GM12865 (cell line): ENCODE data around the gene TMOD1.

Experiments
- DNase-seq: peaks from one replicate; pipeline ENCODE4 v3.0.0; 2010; ENCODE audit warnings: low read depth
- H3K4me3 ChIP-seq: 2 replicates; pipeline ENCODE4 v1.5.1; 2011; ENCODE audit warnings: mild to moderate bottlenecking, low read depth, low read length, control low read depth
- TF ChIP-seq, protein P1 (sequence below): IDR thresholded peaks from 2 replicates; pipeline ENCODE4 v1.5.1; 2011; ENCODE audit warnings: low read length, control low read depth, low read depth, inconsistent platforms; ENCODE audit not compliant: insufficient read depth; ENCODE audit errors: missing control alignments

Gene TMOD1

DNA sequence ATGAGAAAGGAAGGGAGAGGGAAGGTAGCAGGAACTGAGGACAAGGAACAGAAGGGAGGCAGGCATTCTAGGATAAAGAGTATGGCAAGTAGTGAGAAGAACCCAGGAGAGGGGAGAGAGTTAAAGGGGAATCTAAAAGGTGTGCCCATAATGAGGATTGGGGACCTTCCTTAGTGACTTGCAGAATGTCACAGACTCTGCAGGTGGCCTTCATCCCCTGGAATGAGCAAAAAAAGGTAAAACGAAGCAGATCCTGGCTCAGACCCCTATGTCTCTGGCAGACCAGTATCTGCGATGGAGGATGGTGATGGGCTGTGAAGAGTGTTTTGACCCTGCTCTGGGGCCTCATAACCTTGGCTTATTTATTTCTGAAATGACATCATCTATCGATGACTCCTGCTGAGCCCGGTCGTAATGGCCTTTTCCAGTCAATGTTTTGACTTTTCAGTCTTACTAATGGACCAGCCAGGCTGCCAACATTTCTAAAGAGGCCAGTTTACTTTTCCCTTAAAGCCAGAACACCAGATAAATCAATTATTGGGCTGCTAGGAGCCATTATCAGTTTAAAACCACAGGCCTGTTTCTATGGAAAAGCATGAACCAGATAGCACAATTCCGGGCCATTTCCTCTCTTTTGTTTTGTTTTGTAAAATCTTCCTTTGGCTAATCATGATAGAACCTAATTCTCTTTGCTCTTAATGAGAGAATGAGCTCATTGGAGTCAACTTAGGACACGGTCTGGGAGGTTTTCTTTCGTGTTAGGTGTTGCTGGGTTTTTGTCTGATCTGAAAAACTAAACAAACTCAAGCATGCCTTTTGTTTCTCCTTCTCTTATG, 3.1 kb downstream of the TMOD1 start:
- H3K4me3 ChIP-seq = no peak overlapping the region
- TF ChIP-seq, protein P1, sequence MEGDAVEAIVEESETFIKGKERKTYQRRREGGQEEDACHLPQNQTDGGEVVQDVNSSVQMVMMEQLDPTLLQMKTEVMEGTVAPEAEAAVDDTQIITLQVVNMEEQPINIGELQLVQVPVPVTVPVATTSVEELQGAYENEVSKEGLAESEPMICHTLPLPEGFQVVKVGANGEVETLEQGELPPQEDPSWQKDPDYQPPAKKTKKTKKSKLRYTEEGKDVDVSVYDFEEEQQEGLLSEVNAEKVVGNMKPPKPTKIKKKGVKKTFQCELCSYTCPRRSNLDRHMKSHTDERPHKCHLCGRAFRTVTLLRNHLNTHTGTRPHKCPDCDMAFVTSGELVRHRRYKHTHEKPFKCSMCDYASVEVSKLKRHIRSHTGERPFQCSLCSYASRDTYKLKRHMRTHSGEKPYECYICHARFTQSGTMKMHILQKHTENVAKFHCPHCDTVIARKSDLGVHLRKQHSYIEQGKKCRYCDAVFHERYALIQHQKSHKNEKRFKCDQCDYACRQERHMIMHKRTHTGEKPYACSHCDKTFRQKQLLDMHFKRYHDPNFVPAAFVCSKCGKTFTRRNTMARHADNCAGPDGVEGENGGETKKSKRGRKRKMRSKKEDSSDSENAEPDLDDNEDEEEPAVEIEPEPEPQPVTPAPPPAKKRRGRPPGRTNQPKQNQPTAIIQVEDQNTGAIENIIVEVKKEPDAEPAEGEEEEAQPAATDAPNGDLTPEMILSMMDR = no peak
- DNase-seq = no peak

DNA sequence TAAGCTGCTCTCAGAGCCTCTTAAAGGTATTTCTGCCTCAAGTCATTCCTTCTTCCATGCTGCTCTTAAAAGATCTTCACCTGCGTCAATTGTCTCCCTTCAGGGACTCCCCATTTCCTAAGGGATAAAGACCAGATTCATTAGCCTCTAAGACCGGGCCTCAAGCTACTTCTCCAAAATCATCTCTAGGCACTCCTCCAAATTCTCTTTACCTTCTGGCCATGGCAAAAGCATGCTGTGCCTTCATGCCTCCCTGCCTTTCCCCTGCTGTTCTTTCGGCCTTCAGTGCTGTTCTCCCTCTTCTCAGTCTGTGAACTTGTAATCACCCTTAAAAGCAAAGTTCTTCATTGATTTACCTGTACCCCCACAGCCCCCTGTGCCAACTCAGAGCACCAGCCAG, 4.4 kb downstream of the TMOD1 start:
- DNase-seq = no peak
- no peak overlapping the region for H3K4me3 ChIP-seq
- TF ChIP-seq, protein P1 = no peak

DNA sequence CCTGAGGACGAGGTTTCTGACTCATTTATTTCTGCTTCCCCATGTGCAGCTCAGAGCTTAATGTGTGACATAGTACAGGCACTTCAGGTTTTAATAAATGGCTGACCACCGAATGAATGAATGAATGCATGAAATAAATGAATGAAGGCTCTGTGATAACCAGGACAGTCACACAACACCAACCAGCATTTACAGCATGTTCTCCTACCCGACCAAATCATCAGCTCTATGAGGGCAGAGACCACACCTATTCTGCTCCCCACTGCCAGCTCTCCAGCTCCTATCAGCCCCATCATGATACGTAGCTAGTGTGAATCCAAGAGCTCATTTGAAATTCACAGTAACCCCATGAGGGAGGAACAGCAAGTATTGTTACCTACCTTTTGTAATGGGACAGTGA, 4.8 kb downstream of the TMOD1 start:
- DNase-seq = no peak
- no peak overlapping the region for H3K4me3 ChIP-seq
- TF ChIP-seq, protein P1 = no peak

DNA sequence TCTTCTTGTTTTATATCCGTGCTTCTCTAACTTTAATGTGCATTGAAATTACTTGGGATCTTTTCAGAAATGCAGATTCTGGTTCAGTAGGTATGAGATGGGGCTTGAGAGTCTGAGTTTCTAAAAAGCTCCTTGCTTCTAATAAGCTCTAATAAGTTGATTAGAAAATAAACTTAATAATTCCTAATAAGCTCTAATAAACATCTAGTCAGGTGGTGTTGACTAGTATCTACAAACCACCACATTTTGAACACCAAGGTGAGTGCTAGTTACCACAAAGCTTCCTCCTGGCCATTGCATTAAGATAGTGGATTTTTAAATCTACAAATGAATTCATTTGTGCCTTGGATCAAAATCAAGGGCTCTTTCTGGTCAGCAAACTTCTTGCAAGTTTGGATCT, 5.3 kb downstream of the TMOD1 start:
- H3K4me3 ChIP-seq = no peak overlapping the region
- TF ChIP-seq, protein P1 = no peak
- no peak for DNase-seq

DNA sequence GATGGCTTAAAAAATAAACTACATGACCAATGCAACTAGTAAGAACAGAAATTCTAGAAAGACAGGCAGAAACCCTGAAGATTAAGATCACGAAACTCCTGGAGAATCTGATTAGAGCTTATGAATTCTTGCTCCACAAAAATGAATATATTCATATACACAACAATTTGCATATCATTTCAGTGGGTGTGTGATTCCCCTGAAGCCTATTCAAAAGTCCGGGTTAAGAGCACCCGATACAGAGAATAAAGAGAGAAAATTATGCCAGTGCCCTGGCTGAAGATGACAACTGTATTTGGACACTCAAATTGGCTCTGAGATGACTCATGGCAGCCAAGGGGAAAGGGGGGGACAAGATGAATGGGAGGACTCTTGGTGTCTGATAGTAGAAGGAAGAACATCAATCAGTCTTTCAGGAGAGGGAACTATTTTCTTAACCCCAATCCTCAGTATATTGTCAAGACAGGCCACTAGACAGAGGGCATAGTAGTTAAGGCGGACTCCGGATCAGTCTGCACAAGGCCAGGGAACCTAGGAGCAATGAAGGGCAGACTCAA, 6.0 kb downstream of the TMOD1 start:
- no peak for DNase-seq
- TF ChIP-seq, protein P1 = no peak
- H3K4me3 ChIP-seq = no peak overlapping the region

DNA sequence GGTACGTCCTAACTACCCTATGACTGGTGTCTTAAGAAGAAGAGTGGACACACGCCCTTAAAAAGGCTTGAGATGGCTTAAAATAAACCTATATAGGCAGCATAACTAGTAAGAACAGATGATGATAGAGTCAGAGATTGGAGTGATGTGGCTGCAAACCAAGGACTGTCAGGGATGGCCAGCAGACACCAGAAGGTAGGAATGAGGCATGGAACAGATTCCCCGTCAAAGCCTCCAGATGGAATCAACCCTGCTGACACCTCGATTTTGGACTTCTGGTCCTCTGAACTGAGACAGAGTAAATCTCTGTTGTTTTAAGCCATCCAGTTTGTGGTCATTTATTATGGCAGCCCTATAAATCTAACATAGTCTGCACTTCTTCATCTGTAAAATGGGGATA, 7.4 kb downstream of the TMOD1 start:
- DNase-seq = no peak
- TF ChIP-seq, protein P1 = no peak
- no peak overlapping the region for H3K4me3 ChIP-seq
